IPS-18a (cell line): ENCODE measurements around the gene FA2H.
"Not testable (repeated sequence)": the region's sequence is repeated elsewhere in the genome, so short reads cannot be mapped to it uniquely, and the experiment has no call there.

Experiments used
- H3K27ac ChIP-seq: one replicate; pipeline ENCODE4 v1.5.1; 2013; ENCODE audit warnings: low read length
- H3K27me3 ChIP-seq: one replicate; pipeline ENCODE4 v1.6.1; 2013; ENCODE audit warnings: mild to moderate bottlenecking, low read length; ENCODE audit not compliant: control insufficient read depth, insufficient read depth
- H3K36me3 ChIP-seq: one replicate; pipeline ENCODE4 v1.6.1; 2013; ENCODE audit warnings: low read depth, low read length; ENCODE audit not compliant: control insufficient read depth
- H3K4me1 ChIP-seq: one replicate; pipeline ENCODE4 v1.6.1; 2013; ENCODE audit warnings: low read depth, low read length; ENCODE audit not compliant: control insufficient read depth
- H3K4me3 ChIP-seq: one replicate; pipeline ENCODE4 v1.5.1; 2013; ENCODE audit warnings: low read length
- H3K9ac ChIP-seq: one replicate; pipeline ENCODE4 v1.6.1; 2013; ENCODE audit warnings: mild to moderate bottlenecking, low read length, moderate library complexity
- H3K9me3 ChIP-seq: one replicate; pipeline ENCODE4 v1.6.1; 2013; ENCODE audit warnings: low read depth, low read length; ENCODE audit not compliant: control insufficient read depth

The FA2H gene

DNA sequence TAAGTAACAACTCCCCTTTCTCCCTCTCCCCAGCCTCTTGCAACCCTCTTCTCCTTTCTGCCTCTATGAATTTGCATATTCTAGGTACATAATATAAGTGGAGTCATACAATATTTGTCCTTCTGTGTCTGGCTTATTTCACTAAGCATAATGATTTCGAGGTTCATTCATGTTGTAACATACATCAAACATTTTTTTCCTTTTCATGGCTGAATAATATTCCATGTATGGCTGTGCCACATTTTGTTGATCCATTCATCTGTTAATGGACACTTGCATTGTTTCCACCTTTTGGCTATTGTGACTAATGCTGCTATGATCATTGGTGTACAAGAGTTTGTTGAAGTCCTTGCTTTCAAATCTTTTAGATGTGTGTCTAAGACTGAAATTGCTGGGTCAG, 17.6 kb upstream of the FA2H start:
- Histone ChIP-seq H3K27me3 (no peaks in the 10 kb centered on the region), H3K27ac (no peak overlapping the region), H3K9ac (no peak overlapping the region), H3K4me1 (no peaks in the 10 kb centered on the region), H3K36me3 (no peaks in the 10 kb centered on the region), H3K4me3 (no peak overlapping the region), H3K9me3 (peaks cover 5% of the 10 kb centered on the region)

DNA sequence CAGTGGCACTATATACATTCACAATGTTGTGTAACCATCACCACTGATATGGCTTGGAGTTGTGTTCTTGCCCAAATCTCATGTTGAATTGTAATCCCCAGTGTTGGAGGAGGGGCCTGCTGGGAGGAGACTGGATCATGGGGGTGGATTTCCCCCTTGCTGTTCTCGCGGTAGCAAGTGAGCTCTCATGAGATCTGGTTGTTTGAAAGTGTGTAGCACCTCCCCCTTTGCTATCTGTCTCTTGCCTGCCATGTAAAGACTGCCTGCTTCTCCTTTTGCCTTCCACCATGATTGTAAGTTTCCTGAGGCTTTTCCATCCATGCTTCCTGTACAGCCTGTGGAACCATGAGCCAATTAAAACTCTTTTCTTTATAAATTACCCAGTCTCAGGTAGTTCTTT, 17.1 kb upstream of the FA2H start:
- not testable (repeated sequence) for H3K36me3 ChIP-seq, H3K9me3 ChIP-seq, H3K27ac ChIP-seq, H3K27me3 ChIP-seq, H3K4me3 ChIP-seq, H3K9ac ChIP-seq, H3K4me1 ChIP-seq

DNA sequence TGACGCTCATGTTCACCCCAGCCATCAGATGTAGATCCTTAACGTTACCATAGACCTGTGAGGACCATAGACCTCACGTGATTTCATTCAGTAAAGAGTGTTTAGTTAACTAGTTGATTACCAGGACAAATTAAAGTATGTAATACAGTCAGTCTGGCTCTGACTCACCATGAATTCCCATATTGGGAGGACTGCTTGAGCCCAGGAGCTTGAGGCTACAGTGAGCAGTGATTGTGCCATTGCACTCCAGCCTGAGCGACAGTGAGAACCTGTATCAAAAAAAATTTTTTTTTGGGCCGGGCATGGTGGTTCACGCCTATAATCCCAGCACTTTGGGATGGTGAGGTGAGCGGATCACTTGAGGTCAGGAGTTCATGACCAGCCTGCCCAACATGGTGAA, 13.5 kb upstream of the FA2H start:
- Histone ChIP-seq H3K4me1 (no peaks in the 10 kb centered on the region), H3K36me3 (no peaks in the 10 kb centered on the region), H3K27ac (no peak overlapping the region), H3K9me3 (peaks cover 5% of the 10 kb centered on the region), H3K27me3 (no peaks in the 10 kb centered on the region), H3K4me3 (no peak overlapping the region), H3K9ac (no peak overlapping the region)

DNA sequence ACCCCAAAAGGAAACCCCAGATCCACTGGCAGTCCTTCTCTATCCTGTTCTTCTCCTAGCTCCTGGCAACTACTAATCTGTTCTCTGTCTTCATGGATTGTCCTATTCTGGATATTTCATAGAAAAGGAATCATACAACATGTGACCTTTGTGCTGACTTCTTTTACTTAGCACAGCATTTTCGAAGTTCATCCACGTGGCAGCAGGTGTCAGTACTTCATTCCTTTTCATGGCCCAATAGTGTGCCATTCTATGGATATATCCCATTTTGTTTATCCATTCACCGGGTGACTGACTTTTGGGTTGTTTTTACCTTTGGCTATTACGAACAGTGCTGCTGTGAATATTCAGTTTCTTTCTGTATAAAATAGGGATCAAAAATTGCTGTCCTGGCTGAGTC, 10.4 kb upstream of the FA2H start:
- no peak overlapping the region for H3K9ac ChIP-seq
- no peaks in the 10 kb centered on the region for H3K36me3 ChIP-seq
- no peaks in the 10 kb centered on the region for H3K9me3 ChIP-seq
- no peak overlapping the region for H3K27ac ChIP-seq
- H3K27me3 ChIP-seq: no peaks in the 10 kb centered on the region
- no peak overlapping the region for H3K4me3 ChIP-seq
- no peaks in the 10 kb centered on the region for H3K4me1 ChIP-seq

GRCh38 chr16:74778646-74779045, 4.0 kb upstream of the FA2H start:
- Histone ChIP-seq H3K9me3 (no peaks in the 10 kb centered on the region), H3K9ac (no peak overlapping the region), H3K27me3 (peaks cover 22% of the 10 kb centered on the region), H3K4me1 (no peaks in the 10 kb centered on the region), H3K27ac (no peak overlapping the region), H3K36me3 (no peaks in the 10 kb centered on the region), H3K4me3 (no peak overlapping the region)

GRCh38 chr16:74776926-74777325, 2.3 kb upstream of the FA2H start:
- H3K4me1 ChIP-seq: no peaks in the 10 kb centered on the region
- no peak overlapping the region for H3K4me3 ChIP-seq
- no peaks in the 10 kb centered on the region for H3K36me3 ChIP-seq
- H3K9ac ChIP-seq: no peak overlapping the region
- no peaks in the 10 kb centered on the region for H3K9me3 ChIP-seq
- H3K27ac ChIP-seq: no peak overlapping the region
- peaks cover 32% of the 10 kb centered on the region for H3K27me3 ChIP-seq

DNA sequence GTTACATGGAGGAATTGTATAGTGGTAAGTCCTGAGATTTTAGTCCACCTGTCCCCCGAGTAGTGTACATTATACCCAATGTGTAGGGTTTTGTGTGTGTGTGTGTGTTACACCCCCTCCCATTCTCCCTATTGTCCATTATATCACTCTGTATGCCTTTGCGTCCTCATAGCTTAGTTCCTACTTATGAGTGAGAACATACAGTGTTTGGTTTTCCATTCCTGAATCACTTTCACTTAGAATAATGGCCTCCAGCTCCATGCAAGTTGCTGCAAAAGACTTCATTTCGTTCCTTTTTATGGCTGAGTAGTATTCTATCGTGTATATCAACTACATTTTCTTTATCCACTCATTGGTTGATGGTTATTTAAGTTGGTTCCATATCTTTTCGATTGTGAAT, 635 bp upstream of the FA2H start:
- Histone ChIP-seq H3K9ac (no peak overlapping the region), H3K4me3 (peak overlapping the region; percentile 67)

DNA sequence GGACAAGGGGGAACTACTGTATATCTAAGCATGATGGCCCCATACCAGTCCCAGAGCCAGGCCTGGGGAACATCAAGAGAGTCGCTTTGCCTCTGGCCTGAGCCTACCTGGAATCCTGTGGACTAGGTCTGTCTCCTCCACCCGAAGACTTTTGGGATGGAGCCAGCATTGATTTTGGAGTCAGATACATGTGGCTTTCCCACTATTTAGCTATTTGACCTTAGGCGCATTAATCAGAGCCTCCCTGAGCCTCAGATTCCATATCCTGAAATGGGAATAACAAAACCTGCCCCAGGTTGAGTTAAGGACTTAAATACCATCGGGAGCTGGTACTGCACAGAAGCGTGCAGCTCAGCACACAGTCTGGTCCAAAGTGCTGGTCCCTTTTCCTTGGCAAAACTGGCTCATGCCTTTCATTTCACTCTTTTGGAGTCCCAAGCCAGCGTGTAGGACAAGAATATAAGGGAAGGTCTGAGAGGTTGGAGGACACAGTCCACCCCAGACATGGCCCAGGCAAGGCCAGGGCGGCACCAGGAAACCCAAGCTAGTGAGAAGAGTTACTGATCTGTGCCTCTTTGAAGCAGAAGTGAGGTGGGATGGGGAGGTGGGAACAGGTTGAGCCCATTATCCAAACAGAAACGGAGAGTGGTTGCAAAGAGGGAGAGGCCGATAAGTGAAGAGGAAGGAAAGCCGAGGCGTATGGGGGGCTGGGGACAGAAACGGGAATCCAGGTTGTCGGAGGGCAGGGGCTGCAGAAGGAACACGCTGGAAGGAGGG, 986 bp downstream of the FA2H start:
- H3K4me1 ChIP-seq: no peaks in the 10 kb centered on the region
- H3K27ac ChIP-seq: no peak overlapping the region
- no peak overlapping the region for H3K9ac ChIP-seq
- peak overlapping the region; percentile 67 for H3K4me3 ChIP-seq
- peaks cover 32% of the 10 kb centered on the region for H3K27me3 ChIP-seq
- H3K36me3 ChIP-seq: no peaks in the 10 kb centered on the region
- no peaks in the 10 kb centered on the region for H3K9me3 ChIP-seq

More for the DNA sequence above, 635 bp upstream of the FA2H start:
- Histone ChIP-seq H3K27me3 (peaks cover 32% of the 10 kb centered on the region), H3K36me3 (no peaks in the 10 kb centered on the region), H3K4me1 (no peaks in the 10 kb centered on the region), H3K27ac (no peak overlapping the region), H3K9me3 (no peaks in the 10 kb centered on the region)

- H3K27me3 ChIP-seq: peaks cover 32% of the 10 kb centered on the region
- no peak overlapping the region for H3K9ac ChIP-seq
- H3K27ac ChIP-seq: no peak overlapping the region
- H3K36me3 ChIP-seq: no peaks in the 10 kb centered on the region
- no peak overlapping the region for H3K4me3 ChIP-seq
- no peaks in the 10 kb centered on the region for H3K9me3 ChIP-seq
- H3K4me1 ChIP-seq: no peaks in the 10 kb centered on the region
These were observed 2.8 kb downstream of the FA2H start for GRCh38 chr16:74771656-74772315.

DNA sequence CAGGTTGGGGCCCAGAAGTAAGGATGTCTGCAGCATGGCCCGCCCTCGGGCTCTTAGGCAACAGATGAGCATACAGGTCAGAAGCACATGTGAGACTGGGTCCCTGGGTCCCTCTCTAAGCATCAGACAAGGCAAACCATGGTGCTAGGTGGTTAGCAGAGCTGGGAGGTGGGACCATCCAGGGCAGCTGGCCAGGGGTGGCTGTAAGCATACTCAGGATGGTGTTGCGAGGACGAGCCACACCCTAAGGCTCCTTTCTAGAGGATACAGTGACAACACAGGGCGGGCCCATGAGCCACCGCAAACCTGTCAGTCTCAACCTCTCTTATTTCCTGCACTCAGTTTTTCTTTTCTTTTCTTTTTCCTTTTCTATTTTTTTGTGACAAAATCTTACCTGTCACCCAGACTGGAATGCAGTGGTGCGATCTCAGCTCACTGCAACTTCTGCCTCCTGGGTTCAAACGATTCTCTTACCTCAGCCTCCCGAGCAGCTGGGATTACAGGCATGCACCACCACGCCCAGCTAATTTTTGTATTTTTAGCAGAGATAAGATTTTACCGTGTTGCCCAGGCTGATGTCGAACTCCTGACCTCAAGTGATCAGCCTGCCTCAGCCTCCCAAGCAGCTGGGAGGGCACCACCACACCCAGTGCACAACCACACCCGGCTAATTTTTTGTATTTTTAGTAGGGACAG, 3.6 kb downstream of the FA2H start:
- H3K4me3 ChIP-seq: no peak overlapping the region
- no peak overlapping the region for H3K27ac ChIP-seq
- H3K4me1 ChIP-seq: no peaks in the 10 kb centered on the region
- H3K36me3 ChIP-seq: no peaks in the 10 kb centered on the region
- H3K9me3 ChIP-seq: no peaks in the 10 kb centered on the region
- no peak overlapping the region for H3K9ac ChIP-seq
- H3K27me3 ChIP-seq: peaks cover 30% of the 10 kb centered on the region

- Histone ChIP-seq H3K4me3 (no peak overlapping the region), H3K9me3 (no peaks in the 10 kb centered on the region), H3K36me3 (no peaks in the 10 kb centered on the region), H3K27me3 (peaks cover 17% of the 10 kb centered on the region), H3K27ac (no peak overlapping the region), H3K4me1 (no peaks in the 10 kb centered on the region), H3K9ac (no peak overlapping the region)
These were observed 4.9 kb downstream of the FA2H start for GRCh38 chr16:74769586-74770190.
